Measurements from ENCODE around the gene NUDT22.

- no peak for TF ChIP-seq CTCF (IDR thresholded peaks at IDR 0.05)
- TF ChIP-seq POLR2A (IDR thresholded peaks at IDR 0.05; ENCODE audit: low read depth): no peak
- TF ChIP-seq POLR2AphosphoS5 (IDR thresholded peaks at IDR 0.05): no peak
- no peak for TF ChIP-seq EP300 (IDR thresholded peaks at IDR 0.05)
Observed at GRCh38 chr11:64254326-64254725, 28.3 kb downstream of the NUDT22 start.
